Tibial nerve (tissue), 4 donors: ENCODE data around the gene PSRC1.

ENCODE experiments used
- EP300 ChIP-seq, 2 donors: sonication (generic); formaldehyde crosslinking; IDR thresholded peaks; one replicate each; pipeline ENCODE4 v1.6.1; 2017; ENCODE audit warnings: antibody characterized with exemption in 2 of 2, mild to moderate bottlenecking in 1 of 2
- POLR2A ChIP-seq, 2 donors: fragments of 450-650 bp; IDR thresholded peaks; one replicate each; pipeline ENCODE4 v1.6.1; 2017; ENCODE audit warnings: antibody characterized with exemption in 2 of 2, mild to moderate bottlenecking in 2 of 2, moderate library complexity in 2 of 2
- TF ChIP-seq, protein P1 (sequence below), 5 experiments: fragments of 200-600 bp in 3 of 5; fragments of 450-650 bp in 2 of 5; sonication (generic) in 3 of 5; IDR thresholded peaks; one replicate each; pipeline ENCODE4 v1.5.1; 2016 to 2019; ENCODE audit warnings: antibody characterized with exemption in 5 of 5, mild to moderate bottlenecking in 3 of 5, moderate library complexity in 2 of 5

GRCh38 chr1:109281680-109282496 lies 1.1 kb downstream of the PSRC1 start:
- TF ChIP-seq POLR2A (IDR thresholded peaks at IDR 0.05) (no peak), EP300 (IDR thresholded peaks at IDR 0.05) (no peak)
- TF ChIP-seq, protein P1, sequence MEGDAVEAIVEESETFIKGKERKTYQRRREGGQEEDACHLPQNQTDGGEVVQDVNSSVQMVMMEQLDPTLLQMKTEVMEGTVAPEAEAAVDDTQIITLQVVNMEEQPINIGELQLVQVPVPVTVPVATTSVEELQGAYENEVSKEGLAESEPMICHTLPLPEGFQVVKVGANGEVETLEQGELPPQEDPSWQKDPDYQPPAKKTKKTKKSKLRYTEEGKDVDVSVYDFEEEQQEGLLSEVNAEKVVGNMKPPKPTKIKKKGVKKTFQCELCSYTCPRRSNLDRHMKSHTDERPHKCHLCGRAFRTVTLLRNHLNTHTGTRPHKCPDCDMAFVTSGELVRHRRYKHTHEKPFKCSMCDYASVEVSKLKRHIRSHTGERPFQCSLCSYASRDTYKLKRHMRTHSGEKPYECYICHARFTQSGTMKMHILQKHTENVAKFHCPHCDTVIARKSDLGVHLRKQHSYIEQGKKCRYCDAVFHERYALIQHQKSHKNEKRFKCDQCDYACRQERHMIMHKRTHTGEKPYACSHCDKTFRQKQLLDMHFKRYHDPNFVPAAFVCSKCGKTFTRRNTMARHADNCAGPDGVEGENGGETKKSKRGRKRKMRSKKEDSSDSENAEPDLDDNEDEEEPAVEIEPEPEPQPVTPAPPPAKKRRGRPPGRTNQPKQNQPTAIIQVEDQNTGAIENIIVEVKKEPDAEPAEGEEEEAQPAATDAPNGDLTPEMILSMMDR (IDR thresholded peaks at IDR 0.05), result no peak
